WTC11 (cell line): ENCODE data around the gene CD28.

Experiments
- ATF1 ChIP-seq: sonication (generic); formaldehyde crosslinking; IDR thresholded peaks from 2 replicates; pipeline ENCODE4 v1.8.1; 2023; ENCODE audit warnings: mild to moderate bottlenecking, moderate library complexity, missing genetic modification reagents
- CREM ChIP-seq: sonication (generic); formaldehyde crosslinking; IDR thresholded peaks from 2 replicates; pipeline ENCODE4 v1.8.1; 2022; ENCODE audit warnings: mild to moderate bottlenecking, missing genetic modification reagents, moderate library complexity
- ELF4 ChIP-seq: sonication (generic); formaldehyde crosslinking; IDR thresholded peaks from 2 replicates; pipeline ENCODE4 v1.8.1; 2022; ENCODE audit warnings: low read depth, mild to moderate bottlenecking, moderate library complexity, missing genetic modification reagents
- FOXK1 ChIP-seq: sonication (generic); formaldehyde crosslinking; IDR thresholded peaks from 2 replicates; pipeline ENCODE4 v1.8.0; 2022; ENCODE audit warnings: mild to moderate bottlenecking, moderate library complexity, missing genetic modification reagents
- GRHL2 ChIP-seq: fragments of 250-450 bp; sonication (Bioruptor Pico); IDR thresholded peaks from 2 replicates; pipeline ENCODE4 v1.8.0; 2022; ENCODE audit warnings: mild to moderate bottlenecking, moderate library complexity; ENCODE audit not compliant: insufficient replicate concordance, severe bottlenecking
- JUN ChIP-seq: sonication (generic); formaldehyde crosslinking; IDR thresholded peaks from 2 replicates; pipeline ENCODE4 v1.8.0; 2023; ENCODE audit warnings: mild to moderate bottlenecking, missing genetic modification reagents
- TEAD1 ChIP-seq: sonication (generic); formaldehyde crosslinking; IDR thresholded peaks from 2 replicates; pipeline ENCODE4 v1.8.0; 2022; ENCODE audit warnings: mild to moderate bottlenecking, missing genetic modification reagents
- TF ChIP-seq, protein P1 (sequence below): sonication (generic); formaldehyde crosslinking; IDR thresholded peaks from 2 replicates; pipeline ENCODE4 v1.8.0; 2023; ENCODE audit warnings: missing genetic modification reagents
- TF ChIP-seq, protein P2 (sequence below): fragments of 200-600 bp; IDR thresholded peaks from 2 replicates; pipeline ENCODE4 v1.8.0; 2022; ENCODE audit warnings: antibody characterized with exemption
- TF ChIP-seq, protein P3 (sequence below): sonication (generic); formaldehyde crosslinking; IDR thresholded peaks from 2 replicates; pipeline ENCODE4 v1.8.0; 2022; ENCODE audit warnings: mild to moderate bottlenecking, missing genetic modification reagents
- TF ChIP-seq, protein P4 (sequence below): sonication (generic); formaldehyde crosslinking; IDR thresholded peaks from 2 replicates; pipeline ENCODE4 v1.8.0; 2022; ENCODE audit warnings: mild to moderate bottlenecking, missing genetic modification reagents

DNA sequence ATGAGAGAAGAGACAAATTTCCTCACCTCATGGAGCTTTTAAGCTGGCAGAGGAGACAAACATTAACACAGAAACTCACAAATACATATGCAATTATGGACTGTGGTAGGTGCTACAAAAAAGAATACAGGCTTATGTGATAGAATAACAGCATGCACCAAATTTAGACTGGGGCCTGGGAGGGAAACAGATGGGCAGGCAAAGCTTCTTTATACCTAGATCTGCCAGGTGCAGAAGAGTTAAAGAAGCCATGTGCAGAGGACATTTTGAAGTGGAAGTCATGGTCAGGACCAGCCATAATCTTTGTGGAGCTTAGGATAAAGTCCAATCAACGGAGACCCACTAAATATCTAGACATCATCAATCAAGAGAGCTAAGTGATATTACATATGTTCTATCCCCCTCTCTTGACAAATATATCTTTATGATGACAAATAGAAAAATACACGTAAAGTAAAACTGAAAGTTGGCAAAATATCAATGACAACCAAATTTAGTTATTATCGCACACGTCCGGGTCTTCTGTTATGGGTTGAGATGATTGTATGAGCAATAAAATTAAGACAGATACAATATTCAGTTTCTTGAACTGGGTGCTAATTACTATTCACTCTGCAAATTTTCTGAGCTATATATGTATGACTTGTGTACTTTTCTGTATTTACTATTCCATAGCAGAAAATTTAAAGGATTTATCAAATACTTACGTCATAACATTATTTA, 44.1 kb downstream of the CD28 start:
- no peak for TF ChIP-seq CREM (CRISPR knock-in tag)
- no peak for TF ChIP-seq TEAD1 (CRISPR knock-in tag)
- TF ChIP-seq, protein P1, sequence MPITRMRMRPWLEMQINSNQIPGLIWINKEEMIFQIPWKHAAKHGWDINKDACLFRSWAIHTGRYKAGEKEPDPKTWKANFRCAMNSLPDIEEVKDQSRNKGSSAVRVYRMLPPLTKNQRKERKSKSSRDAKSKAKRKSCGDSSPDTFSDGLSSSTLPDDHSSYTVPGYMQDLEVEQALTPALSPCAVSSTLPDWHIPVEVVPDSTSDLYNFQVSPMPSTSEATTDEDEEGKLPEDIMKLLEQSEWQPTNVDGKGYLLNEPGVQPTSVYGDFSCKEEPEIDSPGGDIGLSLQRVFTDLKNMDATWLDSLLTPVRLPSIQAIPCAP (CRISPR knock-in tag) = no peak
- TF ChIP-seq, protein P2, sequence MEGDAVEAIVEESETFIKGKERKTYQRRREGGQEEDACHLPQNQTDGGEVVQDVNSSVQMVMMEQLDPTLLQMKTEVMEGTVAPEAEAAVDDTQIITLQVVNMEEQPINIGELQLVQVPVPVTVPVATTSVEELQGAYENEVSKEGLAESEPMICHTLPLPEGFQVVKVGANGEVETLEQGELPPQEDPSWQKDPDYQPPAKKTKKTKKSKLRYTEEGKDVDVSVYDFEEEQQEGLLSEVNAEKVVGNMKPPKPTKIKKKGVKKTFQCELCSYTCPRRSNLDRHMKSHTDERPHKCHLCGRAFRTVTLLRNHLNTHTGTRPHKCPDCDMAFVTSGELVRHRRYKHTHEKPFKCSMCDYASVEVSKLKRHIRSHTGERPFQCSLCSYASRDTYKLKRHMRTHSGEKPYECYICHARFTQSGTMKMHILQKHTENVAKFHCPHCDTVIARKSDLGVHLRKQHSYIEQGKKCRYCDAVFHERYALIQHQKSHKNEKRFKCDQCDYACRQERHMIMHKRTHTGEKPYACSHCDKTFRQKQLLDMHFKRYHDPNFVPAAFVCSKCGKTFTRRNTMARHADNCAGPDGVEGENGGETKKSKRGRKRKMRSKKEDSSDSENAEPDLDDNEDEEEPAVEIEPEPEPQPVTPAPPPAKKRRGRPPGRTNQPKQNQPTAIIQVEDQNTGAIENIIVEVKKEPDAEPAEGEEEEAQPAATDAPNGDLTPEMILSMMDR = no peak
- TF ChIP-seq JUN (CRISPR knock-in tag) = no peak
- TF ChIP-seq, protein P3, sequence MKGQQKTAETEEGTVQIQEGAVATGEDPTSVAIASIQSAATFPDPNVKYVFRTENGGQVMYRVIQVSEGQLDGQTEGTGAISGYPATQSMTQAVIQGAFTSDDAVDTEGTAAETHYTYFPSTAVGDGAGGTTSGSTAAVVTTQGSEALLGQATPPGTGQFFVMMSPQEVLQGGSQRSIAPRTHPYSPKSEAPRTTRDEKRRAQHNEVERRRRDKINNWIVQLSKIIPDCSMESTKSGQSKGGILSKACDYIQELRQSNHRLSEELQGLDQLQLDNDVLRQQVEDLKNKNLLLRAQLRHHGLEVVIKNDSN (CRISPR knock-in tag) = no peak
- TF ChIP-seq FOXK1 (CRISPR knock-in tag) = no peak
- no peak for TF ChIP-seq GRHL2 (CRISPR knock-in tag)
- TF ChIP-seq ATF1 (CRISPR knock-in tag) = no peak
- no peak for TF ChIP-seq ELF4 (CRISPR knock-in tag)
- TF ChIP-seq, protein P4, sequence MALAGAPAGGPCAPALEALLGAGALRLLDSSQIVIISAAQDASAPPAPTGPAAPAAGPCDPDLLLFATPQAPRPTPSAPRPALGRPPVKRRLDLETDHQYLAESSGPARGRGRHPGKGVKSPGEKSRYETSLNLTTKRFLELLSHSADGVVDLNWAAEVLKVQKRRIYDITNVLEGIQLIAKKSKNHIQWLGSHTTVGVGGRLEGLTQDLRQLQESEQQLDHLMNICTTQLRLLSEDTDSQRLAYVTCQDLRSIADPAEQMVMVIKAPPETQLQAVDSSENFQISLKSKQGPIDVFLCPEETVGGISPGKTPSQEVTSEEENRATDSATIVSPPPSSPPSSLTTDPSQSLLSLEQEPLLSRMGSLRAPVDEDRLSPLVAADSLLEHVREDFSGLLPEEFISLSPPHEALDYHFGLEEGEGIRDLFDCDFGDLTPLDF (CRISPR knock-in tag) = no peak
